H9 (cell line): ENCODE results near the gene CD300A. TPM values are rescaled to one million over a fixed set of nuclear protein-coding genes. Genes with fewer than 3 reads are reported as not detected.
A peak's percentile ranks its signal among the peaks of the same experiment; 100 is the strongest.

Experiments
- DNase-seq: peaks from one replicate; pipeline ENCODE4 v3.0.0-alpha.2; 2017
- H2AFZ ChIP-seq: one replicate; pipeline ENCODE4 v1.6.1; 2013; ENCODE audit warnings: mild to moderate bottlenecking, low read length, control low read depth, moderate library complexity
- H2AK5ac ChIP-seq: 2 replicates; pipeline ENCODE4 v1.6.1; 2013; ENCODE audit warnings: low read length, control low read depth, mixed read lengths; ENCODE audit not compliant: insufficient read length
- H2BK120ac ChIP-seq: one replicate; pipeline ENCODE4 v1.6.1; 2013; ENCODE audit warnings: low read depth, mild to moderate bottlenecking, low read length, control low read depth, inconsistent platforms; ENCODE audit not compliant: poor library complexity, severe bottlenecking
- H2BK12ac ChIP-seq: 2 replicates; pipeline ENCODE4 v1.6.1; 2013; ENCODE audit warnings: low read length, control low read depth, mixed read lengths, low read depth; ENCODE audit not compliant: insufficient read length
- H2BK15ac ChIP-seq: 2 replicates; pipeline ENCODE4 v1.6.1; 2013; ENCODE audit warnings: low read depth, low read length, control low read depth
- H2BK20ac ChIP-seq: one replicate; pipeline ENCODE4 v1.6.1; 2013; ENCODE audit warnings: low read depth, mild to moderate bottlenecking, low read length, control low read depth, inconsistent platforms; ENCODE audit not compliant: poor library complexity, severe bottlenecking
- H2BK5ac ChIP-seq: 2 replicates; pipeline ENCODE4 v1.6.1; 2013; ENCODE audit warnings: low read length, control low read depth, mixed read lengths; ENCODE audit not compliant: insufficient read length
- H3K14ac ChIP-seq: 2 replicates; pipeline ENCODE4 v1.6.1; 2013; ENCODE audit warnings: low read length, control low read depth; ENCODE audit not compliant: insufficient read depth
- H3K18ac ChIP-seq: 2 replicates; pipeline ENCODE4 v1.6.1; 2013; ENCODE audit warnings: low read depth, mild to moderate bottlenecking, mixed read lengths, low read length, control low read depth; ENCODE audit not compliant: insufficient read length
- H3K23ac ChIP-seq: 2 replicates; pipeline ENCODE4 v1.6.1; 2013; ENCODE audit warnings: low read length, control low read depth, mixed read lengths, low read depth; ENCODE audit not compliant: insufficient read length
- H3K23me2 ChIP-seq: 2 replicates; pipeline ENCODE4 v1.6.1; 2013; ENCODE audit warnings: low read depth, mild to moderate bottlenecking, mixed read lengths, low read length, control low read depth; ENCODE audit not compliant: insufficient read length, poor library complexity, severe bottlenecking
- H3K27ac ChIP-seq: 2 replicates; pipeline ENCODE4 v1.5.1; 2013; ENCODE audit warnings: low read length, control low read depth, mixed read lengths, low read depth; ENCODE audit not compliant: insufficient read length
- H3K27me3 ChIP-seq: 2 replicates; pipeline ENCODE4 v1.6.1; 2013; ENCODE audit warnings: low read length, control low read depth, inconsistent platforms; ENCODE audit not compliant: insufficient read depth
- H3K4ac ChIP-seq: 2 replicates; pipeline ENCODE4 v1.6.1; 2013; ENCODE audit warnings: low read depth, mild to moderate bottlenecking, control low read depth, inconsistent platforms, low read length, moderate library complexity
- H3K4me1 ChIP-seq: 2 replicates; pipeline ENCODE4 v1.6.1; 2013; ENCODE audit warnings: low read length, control low read depth, inconsistent platforms; ENCODE audit not compliant: insufficient read depth
- H3K4me2 ChIP-seq: 2 replicates; pipeline ENCODE4 v1.6.1; 2013; ENCODE audit warnings: low read length, control low read depth, mixed read lengths; ENCODE audit not compliant: insufficient read length, insufficient read depth
- H3K56ac ChIP-seq: 2 replicates; pipeline ENCODE4 v1.6.1; 2013; ENCODE audit warnings: low read depth, mild to moderate bottlenecking, mixed read lengths, low read length, control low read depth; ENCODE audit not compliant: insufficient read length
- H3K79me1 ChIP-seq: 2 replicates; pipeline ENCODE4 v1.6.1; 2013; ENCODE audit warnings: low read depth, mild to moderate bottlenecking, moderate library complexity, low read length, control low read depth, inconsistent platforms; ENCODE audit not compliant: insufficient read depth, poor library complexity, severe bottlenecking
- H3K79me2 ChIP-seq: 2 replicates; pipeline ENCODE4 v1.6.1; 2013; ENCODE audit warnings: low read length, control low read depth, inconsistent platforms; ENCODE audit not compliant: insufficient read depth
- H3K9ac ChIP-seq: 2 replicates; pipeline ENCODE4 v1.6.1; 2013; ENCODE audit warnings: low read length, control low read depth, mixed read lengths; ENCODE audit not compliant: insufficient read length; ENCODE audit errors: extremely low read depth
- H3K9me3 ChIP-seq: one replicate; pipeline ENCODE4 v1.6.1; 2013; ENCODE audit warnings: low read depth, low read length, inconsistent platforms; ENCODE audit not compliant: control insufficient read depth
- H3T11ph ChIP-seq: one replicate; pipeline ENCODE4 v1.6.1; 2013; ENCODE audit warnings: mild to moderate bottlenecking, low read length, control low read depth, inconsistent platforms
- H4K20me1 ChIP-seq: one replicate; pipeline ENCODE4 v1.6.1; 2013; ENCODE audit not compliant: control insufficient read depth, insufficient read length, insufficient read depth
- H4K5ac ChIP-seq: 2 replicates; pipeline ENCODE4 v1.6.1; 2013; ENCODE audit warnings: low read depth, mild to moderate bottlenecking, mixed read lengths, low read length, control low read depth; ENCODE audit not compliant: insufficient read length
- H4K8ac ChIP-seq: replicated peaks from 2 replicates; pipeline ENCODE4 v1.6.1; 2013; ENCODE audit warnings: low read length, control low read depth, mixed read lengths, low read depth; ENCODE audit not compliant: insufficient read length
- H4K91ac ChIP-seq: 2 replicates; pipeline ENCODE4 v1.6.1; 2013; ENCODE audit warnings: low read depth, mild to moderate bottlenecking, moderate library complexity, mixed read lengths, low read length, control low read depth; ENCODE audit not compliant: insufficient read length
- H3K27ac Mint-ChIP-seq, 3 experiments: 2 replicates in 2 of 3; 3 replicates in 1 of 3; pipeline ENCODE4 v1.8.0; 2020 to 2021; ENCODE audit warnings: mixed read lengths in 3 of 3, mild to moderate bottlenecking in 1 of 3, moderate library complexity in 1 of 3
- H3K27me3 Mint-ChIP-seq: 2 replicates; pipeline ENCODE4 v1.8.0; 2021; ENCODE audit warnings: low read depth, mild to moderate bottlenecking, moderate library complexity, mixed read lengths
- H3K36me3 Mint-ChIP-seq, 3 experiments: 2 replicates in 2 of 3; 3 replicates in 1 of 3; pipeline ENCODE4 v1.8.0; 2020 to 2021; ENCODE audit warnings: low read depth in 3 of 3, mixed read lengths in 3 of 3; ENCODE audit not compliant: insufficient read depth in 1 of 3
- H3K4me1 Mint-ChIP-seq, 2 experiments: 2 replicates each; pipeline ENCODE4 v1.8.0; 2020; ENCODE audit warnings: mixed read lengths in 2 of 2
- H3K4me3 Mint-ChIP-seq, 2 experiments: 2 replicates in 1 of 2; 3 replicates in 1 of 2; pipeline ENCODE4 v1.8.0; 2020 to 2021; ENCODE audit warnings: mild to moderate bottlenecking in 2 of 2, mixed read lengths in 2 of 2, moderate library complexity in 1 of 2
- H3K9me3 Mint-ChIP-seq, 2 experiments: 2 replicates in 1 of 2; 3 replicates in 1 of 2; pipeline ENCODE4 v1.8.0; 2020; ENCODE audit warnings: mild to moderate bottlenecking in 2 of 2, mixed read lengths in 2 of 2, moderate library complexity in 1 of 2
- WGBS: extraction: QIAGEN DNeasy Blood & Tissue Kit; methylation state at CpG from one replicate; pipeline ENCODE4 v1.1.7; 2013; ENCODE audit warnings: missing lambda C conversion rate, low lambda C conversion rate, mixed read lengths; ENCODE audit not compliant: insufficient read length; ENCODE audit errors: extremely low coverage; 5-methylcytosine and 5-hydroxymethylcytosine counted together
- total RNA-seq: library from RNA; stranded (reverse); gene quantifications from 2 replicates; pipeline ENCODE4 v1.2.1, GENCODE V29; 2021
- TF ChIP-seq, protein P1 (sequence below): fragments of 200-600 bp; sonication (generic); conservative IDR thresholded peaks from 3 replicates; pipeline ENCODE4 v1.8.0; 2021; ENCODE audit warnings: antibody characterized with exemption, mild to moderate bottlenecking

The CD300A gene
- total RNA-seq, 1 experiment from 2014 or later = not detected

DNA sequence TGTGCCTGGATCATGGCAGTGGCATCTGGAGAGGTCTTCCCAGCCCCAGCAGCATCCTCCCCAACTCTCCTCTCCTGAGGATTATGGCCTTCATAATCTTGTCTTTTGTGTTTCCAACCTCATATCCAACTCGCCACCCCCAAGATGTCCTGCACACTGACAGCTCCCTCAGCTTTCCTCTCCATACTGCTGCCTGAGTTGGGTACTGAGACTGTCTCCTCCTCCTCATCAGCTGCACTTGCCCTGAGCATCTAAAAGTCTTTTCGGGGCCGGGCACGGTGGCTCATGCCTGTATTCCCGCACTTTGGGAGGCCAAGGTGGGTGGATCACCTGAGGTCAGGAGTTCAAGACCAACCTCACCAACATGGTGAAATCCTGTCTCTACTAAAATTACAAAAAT, 62.8 kb downstream of the CD300A start:
- WGBS = no CpG with 5 or more reads among the region's 5 CpGs
- Histone ChIP-seq H2BK20ac (no peak overlapping the region), H2AFZ (no peak overlapping the region), H4K91ac (no peak overlapping the region), H3K4me2 (no peak overlapping the region), H3K27ac (no peak overlapping the region), H3K56ac (no peak overlapping the region), H3K79me1 (no peaks in the 10 kb centered on the region), H2BK120ac (no peak overlapping the region), H4K20me1 (no peaks in the 10 kb centered on the region), H3K23me2 (no peaks in the 10 kb centered on the region), H3K79me2 (no peaks in the 10 kb centered on the region), H3K9me3 (no peaks in the 10 kb centered on the region), H3K23ac (no peak overlapping the region), H3K14ac (no peak overlapping the region), H3K9ac (no peak overlapping the region), H2AK5ac (no peak overlapping the region), H3T11ph (no peak overlapping the region), H3K27me3 (no peaks in the 10 kb centered on the region; the same call in 1 of the 2 replicates), H3K4me1 (peaks cover 2% of the 10 kb centered on the region), H4K5ac (no peak overlapping the region), H4K8ac (no peak overlapping the region), H2BK5ac (no peak overlapping the region), H2BK12ac (no peak overlapping the region), H3K18ac (no peak overlapping the region), H3K4ac (no peak overlapping the region), H2BK15ac (no peak overlapping the region)
- Mint-ChIP-seq H3K27ac (no peak overlapping the region), H3K4me1 (peaks cover 8 to 10% of the 10 kb centered on the region in 2 experiments), H3K36me3 (no peaks in the 10 kb centered on the region; a peak in 1 of 7 replicates), H3K27me3 (peaks cover 64% of the 10 kb centered on the region), H3K9me3 (no peaks in the 10 kb centered on the region; a peak in 1 of 5 replicates), H3K4me3 (no peak overlapping the region)
- peak; percentile 10 for DNase-seq
- TF ChIP-seq, protein P1, sequence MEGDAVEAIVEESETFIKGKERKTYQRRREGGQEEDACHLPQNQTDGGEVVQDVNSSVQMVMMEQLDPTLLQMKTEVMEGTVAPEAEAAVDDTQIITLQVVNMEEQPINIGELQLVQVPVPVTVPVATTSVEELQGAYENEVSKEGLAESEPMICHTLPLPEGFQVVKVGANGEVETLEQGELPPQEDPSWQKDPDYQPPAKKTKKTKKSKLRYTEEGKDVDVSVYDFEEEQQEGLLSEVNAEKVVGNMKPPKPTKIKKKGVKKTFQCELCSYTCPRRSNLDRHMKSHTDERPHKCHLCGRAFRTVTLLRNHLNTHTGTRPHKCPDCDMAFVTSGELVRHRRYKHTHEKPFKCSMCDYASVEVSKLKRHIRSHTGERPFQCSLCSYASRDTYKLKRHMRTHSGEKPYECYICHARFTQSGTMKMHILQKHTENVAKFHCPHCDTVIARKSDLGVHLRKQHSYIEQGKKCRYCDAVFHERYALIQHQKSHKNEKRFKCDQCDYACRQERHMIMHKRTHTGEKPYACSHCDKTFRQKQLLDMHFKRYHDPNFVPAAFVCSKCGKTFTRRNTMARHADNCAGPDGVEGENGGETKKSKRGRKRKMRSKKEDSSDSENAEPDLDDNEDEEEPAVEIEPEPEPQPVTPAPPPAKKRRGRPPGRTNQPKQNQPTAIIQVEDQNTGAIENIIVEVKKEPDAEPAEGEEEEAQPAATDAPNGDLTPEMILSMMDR = no peak
